Measurements from ENCODE around the gene CFAP126.

The CFAP126 gene

GRCh38 chr1:161351482-161351881 is 16.2 kb downstream of the CFAP126 start:
- DNase-seq (ENCODE audit: low read depth), result peak; percentile 11
- no peak for TF ChIP-seq CTCF (IDR thresholded peaks at IDR 0.05; ENCODE audit: low read length, missing control alignments)
- H3K4me3 ChIP-seq (replicated peaks; ENCODE audit: low read depth, low read length), result no peak overlapping the region

GRCh38 chr1:161350671-161351070 is 17.0 kb downstream of the CFAP126 start:
- no peak for DNase-seq (ENCODE audit: low read depth)
- TF ChIP-seq CTCF (IDR thresholded peaks at IDR 0.05; ENCODE audit: low read length, missing control alignments), result no peak
- no peak overlapping the region for H3K4me3 ChIP-seq (replicated peaks; ENCODE audit: low read depth, low read length)

- no peak overlapping the region for H3K4me3 ChIP-seq (replicated peaks; ENCODE audit: low read depth, low read length)
- DNase-seq (ENCODE audit: low read depth), result no peak
- TF ChIP-seq CTCF (IDR thresholded peaks at IDR 0.05; ENCODE audit: low read length, missing control alignments), result no peak
Measured at GRCh38 chr1:161342821-161343220, 24.9 kb downstream of the CFAP126 start.

- no peak overlapping the region for H3K4me3 ChIP-seq (replicated peaks; ENCODE audit: low read depth, low read length)
- no peak for TF ChIP-seq CTCF (IDR thresholded peaks at IDR 0.05; ENCODE audit: low read length, missing control alignments)
- no peak for DNase-seq (ENCODE audit: low read depth)
Measured at GRCh38 chr1:161342177-161342576, 25.5 kb downstream of the CFAP126 start.

GRCh38 chr1:161335796-161336195 is 31.9 kb downstream of the CFAP126 start:
- no peak overlapping the region for H3K4me3 ChIP-seq (replicated peaks; ENCODE audit: low read depth, low read length)
- no peak for TF ChIP-seq CTCF (IDR thresholded peaks at IDR 0.05; ENCODE audit: low read length, missing control alignments)
- no peak for DNase-seq (ENCODE audit: low read depth)

GRCh38 chr1:161333166-161333565 is 34.5 kb downstream of the CFAP126 start:
- no peak overlapping the region for H3K4me3 ChIP-seq (replicated peaks; ENCODE audit: low read depth, low read length)
- TF ChIP-seq CTCF (IDR thresholded peaks at IDR 0.05; ENCODE audit: low read length, missing control alignments), result no peak
- DNase-seq (ENCODE audit: low read depth), result no peak

- H3K4me3 ChIP-seq (replicated peaks; ENCODE audit: low read depth, low read length), result no peak overlapping the region
- DNase-seq (ENCODE audit: low read depth), result no peak
- TF ChIP-seq CTCF (IDR thresholded peaks at IDR 0.05; ENCODE audit: low read length, missing control alignments), result no peak
Measured at GRCh38 chr1:161330346-161330745, 37.3 kb downstream of the CFAP126 start.

All from fibroblast of pulmonary artery (primary cell).